Ammon's horn (tissue), 1 donor: ENCODE measurements around the gene ACAD11.
"Not testable (repeated sequence)": the region's sequence is repeated elsewhere in the genome, so short reads cannot be mapped to it uniquely, and the experiment has no call there.

Source experiments
- DNase-seq: peaks from one replicate; pipeline ENCODE4 v3.0.0-alpha.2; 2016; ENCODE audit warnings: low spot score

The ACAD11 gene

GRCh38 chr3:132605374-132605792, 54.2 kb downstream of the ACAD11 start:
- no peak for DNase-seq

GRCh38 chr3:132600614-132601013, 59.0 kb downstream of the ACAD11 start:
- not testable (repeated sequence) for DNase-seq

GRCh38 chr3:132598181-132598580, 61.4 kb downstream of the ACAD11 start:
- DNase-seq: no peak

- DNase-seq: no peak
These were observed 61.9 kb downstream of the ACAD11 start for GRCh38 chr3:132597660-132598059.

GRCh38 chr3:132596816-132597433, 62.7 kb downstream of the ACAD11 start, which contains the start of gene ACKR4:
TSS of gene ACKR4 (plus strand) at chr3:132597270. CDS start at chr3:132600398, 3,128 bp downstream.
- DNase-seq: no peak

- no peak for DNase-seq
These were observed 63.3 kb downstream of the ACAD11 start for GRCh38 chr3:132596326-132596725.

- no peak for DNase-seq
These were observed 64.6 kb downstream of the ACAD11 start for GRCh38 chr3:132595014-132595413.

- DNase-seq: no peak
These were observed 65.1 kb downstream of the ACAD11 start for GRCh38 chr3:132594498-132594897.

GRCh38 chr3:132593947-132594323, 65.7 kb downstream of the ACAD11 start:
- no peak for DNase-seq

GRCh38 chr3:132593241-132593946, 66.2 kb downstream of the ACAD11 start:
- DNase-seq: no peak

GRCh38 chr3:132592216-132592615, 67.4 kb downstream of the ACAD11 start:
- no peak for DNase-seq

GRCh38 chr3:132587401-132587800, 72.2 kb downstream of the ACAD11 start:
- no peak for DNase-seq

- DNase-seq: no peak
These were observed 85.8 kb downstream of the ACAD11 start for GRCh38 chr3:132573797-132574211.

GRCh38 chr3:132570016-132570415, 89.6 kb downstream of the ACAD11 start:
- no peak for DNase-seq

GRCh38 chr3:132569580-132569979, 90.0 kb downstream of the ACAD11 start:
- DNase-seq: no peak

- peak; percentile 9 for DNase-seq
These were observed 90.5 kb downstream of the ACAD11 start for GRCh38 chr3:132569153-132569552.

GRCh38 chr3:132568422-132568821, 91.2 kb downstream of the ACAD11 start:
- DNase-seq: no peak

- DNase-seq: no peak
These were observed 95.5 kb downstream of the ACAD11 start for GRCh38 chr3:132564070-132564465.

- no peak for DNase-seq
These were observed 96.1 kb downstream of the ACAD11 start for GRCh38 chr3:132563420-132564069.

- DNase-seq: no peak
These were observed 98.6 kb downstream of the ACAD11 start for GRCh38 chr3:132561003-132561402.

GRCh38 chr3:132556508-132557159, 103.0 kb downstream of the ACAD11 start:
- DNase-seq: no peak

- not testable (repeated sequence) for DNase-seq
These were observed 103.6 kb downstream of the ACAD11 start for GRCh38 chr3:132556036-132556386.
